Stomach smooth muscle (tissue), 2 donors: ENCODE measurements around the gene AP2B1.

Source experiments
- H3K27ac ChIP-seq: one replicate; pipeline ENCODE4 v1.7.0; 2013; ENCODE audit warnings: mild to moderate bottlenecking, low read length, inconsistent platforms
- H3K27me3 ChIP-seq, 2 donors: one replicate each; pipeline ENCODE4 v1.7.0; 2013; ENCODE audit warnings: low read length in 2 of 2; ENCODE audit not compliant: insufficient read depth in 2 of 2, control insufficient read depth in 1 of 2
- H3K36me3 ChIP-seq, 2 donors: one replicate each; pipeline ENCODE4 v1.7.0; 2013; ENCODE audit warnings: low read length in 2 of 2; ENCODE audit not compliant: control insufficient read depth in 2 of 2, insufficient read depth in 2 of 2
- H3K4me1 ChIP-seq: one replicate; pipeline ENCODE4 v1.7.0; 2013; ENCODE audit warnings: low read length; ENCODE audit not compliant: control insufficient read depth, insufficient read depth
- H3K4me3 ChIP-seq, 2 donors: one replicate each; pipeline ENCODE4 v1.7.0; 2013; ENCODE audit warnings: low read length in 2 of 2
- H3K9ac ChIP-seq, 2 donors: one replicate each; pipeline ENCODE4 v1.7.0; 2013; ENCODE audit warnings: low read length in 2 of 2, mild to moderate bottlenecking in 1 of 2
- H3K9me3 ChIP-seq, 2 donors: one replicate each; pipeline ENCODE4 v1.7.0; 2013; ENCODE audit warnings: low read length in 2 of 2; ENCODE audit not compliant: control insufficient read depth in 2 of 2
- donor health status: healthy.
- donor health status: Pancreatic carcinoma.

Gene AP2B1

DNA sequence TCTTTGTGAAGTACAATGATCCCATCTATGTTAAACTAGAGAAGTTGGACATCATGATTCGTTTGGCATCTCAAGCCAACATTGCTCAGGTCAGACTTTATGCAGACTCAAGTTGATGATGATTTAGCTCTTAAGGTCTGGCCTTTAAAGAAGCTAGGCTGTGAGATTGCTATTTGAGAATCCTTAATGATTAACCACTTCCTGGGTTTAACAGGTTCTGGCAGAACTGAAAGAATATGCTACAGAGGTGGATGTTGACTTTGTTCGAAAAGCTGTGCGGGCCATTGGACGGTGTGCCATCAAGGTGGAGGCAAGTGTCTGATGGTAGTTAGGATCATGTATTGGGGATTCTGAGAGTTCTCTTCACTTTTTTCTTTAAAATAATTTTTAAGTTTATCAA, 40.3 kb downstream of the AP2B1 start:
- H3K9me3 ChIP-seq, result no peaks in the 10 kb centered on the region
- no peaks in the 10 kb centered on the region for H3K4me1 ChIP-seq
- no peak overlapping the region for H3K27ac ChIP-seq
- no peak overlapping the region for H3K4me3 ChIP-seq
- no peaks in the 10 kb centered on the region for H3K27me3 ChIP-seq
- peaks cover 18 to 37% of the 10 kb centered on the region in 2 donors for H3K36me3 ChIP-seq
- no peak overlapping the region for H3K9ac ChIP-seq

DNA sequence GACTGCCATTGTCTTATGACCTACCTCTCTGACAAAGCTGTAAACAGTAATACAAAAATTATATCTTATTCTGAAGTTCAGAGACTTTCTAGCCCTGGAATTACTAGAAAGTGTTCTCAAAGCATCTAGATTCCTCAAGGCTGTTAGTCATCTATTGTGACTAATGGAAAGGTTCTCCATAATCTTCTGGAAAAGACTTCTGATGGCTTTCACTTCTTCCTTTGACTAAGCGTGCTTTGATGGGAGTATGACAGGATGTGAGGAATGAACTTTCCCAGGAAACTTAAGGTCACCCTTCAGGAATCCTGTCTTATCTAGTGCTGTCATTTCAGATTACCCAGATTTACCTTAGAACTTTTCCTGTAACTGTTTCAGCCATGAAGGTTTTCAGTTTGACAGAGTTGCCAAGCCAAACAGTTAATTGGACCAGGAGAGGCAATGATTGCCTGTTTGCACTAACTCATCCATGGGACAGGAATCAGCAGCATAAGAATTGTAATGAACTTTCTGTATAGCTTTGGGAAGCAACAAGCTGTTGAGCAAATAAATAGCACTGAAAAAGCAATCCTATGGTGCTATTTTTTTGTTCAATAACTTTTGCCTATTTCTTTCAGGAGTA, 43.5 kb downstream of the AP2B1 start:
- Histone ChIP-seq H3K9ac (no peak overlapping the region), H3K4me1 (no peaks in the 10 kb centered on the region), H3K9me3 (no peaks in the 10 kb centered on the region), H3K27ac (no peak overlapping the region), H3K4me3 (no peak overlapping the region), H3K36me3 (peaks cover 10 to 38% of the 10 kb centered on the region in 2 donors), H3K27me3 (no peaks in the 10 kb centered on the region)

DNA sequence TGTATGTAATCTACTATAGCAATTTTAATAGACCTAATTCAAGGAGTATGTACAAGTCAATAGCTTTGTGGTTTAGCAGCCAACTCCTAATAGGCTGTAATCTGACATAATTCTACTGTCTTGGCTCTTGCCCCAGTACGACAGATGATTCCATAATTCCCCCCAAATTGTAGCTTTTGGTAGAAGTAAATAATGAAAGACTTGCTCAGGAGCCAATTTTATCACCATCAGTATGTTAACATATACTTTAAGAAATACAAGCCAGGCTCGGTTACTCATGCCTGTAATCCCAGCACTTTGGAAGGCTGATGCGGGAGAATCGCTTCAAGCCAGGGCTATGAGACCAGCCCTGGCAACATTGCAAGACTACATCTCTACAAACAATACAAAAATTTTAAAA, 53.9 kb downstream of the AP2B1 start:
- Histone ChIP-seq H3K27ac (no peak overlapping the region), H3K36me3 (peaks cover 32 to 44% of the 10 kb centered on the region in 2 donors), H3K27me3 (no peaks in the 10 kb centered on the region), H3K4me1 (no peaks in the 10 kb centered on the region), H3K9me3 (no peaks in the 10 kb centered on the region), H3K9ac (no peak overlapping the region), H3K4me3 (no peak overlapping the region)

DNA sequence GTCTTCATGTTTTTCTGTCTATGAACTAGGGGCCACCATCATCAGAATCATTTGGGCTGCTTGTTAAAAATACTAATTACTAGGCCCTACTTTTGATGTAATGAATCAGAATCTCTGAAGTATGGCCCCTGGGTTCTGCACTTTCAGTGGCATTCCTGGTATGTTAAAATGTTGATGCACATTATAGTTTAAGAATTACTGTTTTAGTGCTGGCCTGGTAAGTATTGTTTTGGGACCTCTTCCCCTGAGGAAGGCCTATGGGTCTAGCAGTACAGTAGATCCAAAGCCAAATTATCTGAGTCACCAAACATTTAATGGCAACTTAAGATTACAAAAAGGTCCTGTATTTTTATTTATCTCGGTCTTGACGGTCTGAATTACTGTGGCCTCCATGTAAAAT, 58.8 kb downstream of the AP2B1 start:
- no peak overlapping the region for H3K4me3 ChIP-seq
- no peaks in the 10 kb centered on the region for H3K9me3 ChIP-seq
- peaks cover 15 to 29% of the 10 kb centered on the region in 2 donors for H3K36me3 ChIP-seq
- H3K27ac ChIP-seq, result no peak overlapping the region
- H3K4me1 ChIP-seq, result no peaks in the 10 kb centered on the region
- no peaks in the 10 kb centered on the region for H3K27me3 ChIP-seq
- no peak overlapping the region for H3K9ac ChIP-seq

DNA sequence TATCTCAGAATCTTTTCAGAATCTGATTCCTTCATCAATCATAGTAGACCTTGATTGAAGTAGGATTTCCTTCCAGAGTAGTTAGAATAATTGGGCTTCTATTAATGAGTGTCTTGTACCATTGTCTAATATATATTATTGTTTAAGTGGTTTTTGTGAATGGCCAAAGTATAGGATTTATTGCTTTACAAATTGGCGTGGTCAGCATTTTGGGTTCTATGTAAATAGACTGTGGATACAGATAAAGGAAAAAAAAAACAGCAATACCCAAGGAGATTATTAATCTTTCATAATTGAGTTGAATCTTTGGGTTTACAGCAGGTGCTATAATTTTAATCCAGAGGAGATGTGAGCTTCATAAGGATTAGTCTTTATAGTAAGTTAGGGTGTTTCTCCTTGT, 64.3 kb downstream of the AP2B1 start:
- Histone ChIP-seq H3K27me3 (no peaks in the 10 kb centered on the region), H3K36me3 (peaks cover 9 to 11% of the 10 kb centered on the region in 2 donors), H3K9me3 (no peaks in the 10 kb centered on the region), H3K4me3 (no peak overlapping the region), H3K4me1 (no peaks in the 10 kb centered on the region), H3K9ac (no peak overlapping the region), H3K27ac (no peak overlapping the region)

DNA sequence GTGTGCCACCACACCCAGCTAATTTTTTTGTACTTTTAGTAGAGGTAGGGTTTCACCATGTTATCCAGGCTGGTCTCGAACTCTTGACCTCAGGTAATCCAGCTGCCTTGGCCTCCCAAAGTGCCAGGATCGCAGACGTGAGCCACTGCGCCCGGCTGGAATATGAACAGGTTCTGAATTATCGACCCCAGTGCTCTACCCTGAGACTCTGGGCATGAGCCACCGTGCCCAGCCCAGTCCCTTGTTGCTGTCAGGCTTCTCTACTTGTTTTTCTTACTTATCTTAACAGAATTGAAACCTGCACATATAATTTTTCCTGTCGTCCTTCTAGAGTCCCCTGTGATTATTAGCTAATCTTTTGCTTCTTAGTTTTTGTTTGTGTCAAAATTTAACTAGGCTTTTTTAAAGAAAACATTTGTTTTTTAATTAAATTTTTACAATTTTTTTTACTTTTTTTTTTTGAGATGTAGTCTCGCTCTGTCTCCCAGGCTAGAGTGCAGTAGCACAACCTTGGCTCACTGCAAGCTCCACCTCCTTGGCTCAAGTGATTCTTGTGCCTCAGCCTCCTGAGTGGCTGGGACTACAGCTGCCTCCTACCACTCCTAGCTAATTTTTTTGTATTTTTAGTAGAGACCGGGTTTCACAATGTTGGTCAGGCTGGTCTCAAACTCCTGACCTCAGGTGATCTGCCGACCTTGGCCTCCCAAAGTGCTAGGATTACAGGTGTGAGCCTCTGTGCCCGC, 66.7 kb downstream of the AP2B1 start:
- Histone ChIP-seq H3K36me3 (peaks cover 14 to 17% of the 10 kb centered on the region in 2 donors), H3K27ac (no peak overlapping the region), H3K9me3 (no peaks in the 10 kb centered on the region), H3K4me3 (no peak overlapping the region), H3K27me3 (no peaks in the 10 kb centered on the region), H3K9ac (no peak overlapping the region), H3K4me1 (no peaks in the 10 kb centered on the region)

DNA sequence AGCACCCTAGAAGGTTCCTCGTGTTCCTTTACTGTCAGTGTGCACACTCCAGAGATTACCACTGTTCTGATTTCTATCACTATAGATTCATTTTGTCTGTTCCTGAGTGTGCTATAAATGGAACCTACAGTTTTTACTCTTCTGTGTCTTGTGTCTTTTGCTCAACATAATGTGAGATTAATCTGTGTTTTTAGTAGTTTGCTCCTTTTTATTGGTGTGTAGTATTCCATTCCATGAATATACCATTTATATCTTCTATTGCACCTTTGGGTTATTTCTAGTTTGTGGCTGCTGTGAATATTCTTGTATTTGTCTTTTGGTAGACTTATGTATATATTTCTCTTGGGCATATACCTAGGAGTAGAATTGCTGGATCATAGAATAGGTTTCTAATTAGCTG, 68.2 kb downstream of the AP2B1 start:
- no peak overlapping the region for H3K9ac ChIP-seq
- peaks cover 15 to 16% of the 10 kb centered on the region in 2 donors for H3K36me3 ChIP-seq
- no peaks in the 10 kb centered on the region for H3K4me1 ChIP-seq
- no peaks in the 10 kb centered on the region for H3K9me3 ChIP-seq
- H3K27me3 ChIP-seq, result no peaks in the 10 kb centered on the region
- no peak overlapping the region for H3K4me3 ChIP-seq
- no peak overlapping the region for H3K27ac ChIP-seq

DNA sequence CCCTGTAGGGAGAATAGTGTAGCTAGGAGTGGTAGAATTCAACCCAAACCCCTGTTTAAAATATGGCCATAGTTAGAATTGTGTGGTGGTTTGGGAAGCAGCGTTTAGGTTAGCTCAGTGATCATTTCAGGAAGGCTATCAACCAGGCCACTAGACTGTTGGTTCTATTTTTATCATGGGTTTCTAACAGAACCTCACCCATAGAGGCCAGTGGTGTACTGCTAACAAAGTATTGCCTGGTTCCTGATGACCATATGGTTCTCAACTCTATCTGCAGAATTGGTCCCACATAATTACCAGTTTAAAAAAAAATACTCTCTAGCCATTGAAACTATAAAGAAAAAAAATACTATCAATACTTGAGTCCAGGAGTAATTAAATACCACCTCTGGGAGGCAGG, 73.8 kb downstream of the AP2B1 start:
- no peaks in the 10 kb centered on the region for H3K4me1 ChIP-seq

DNA sequence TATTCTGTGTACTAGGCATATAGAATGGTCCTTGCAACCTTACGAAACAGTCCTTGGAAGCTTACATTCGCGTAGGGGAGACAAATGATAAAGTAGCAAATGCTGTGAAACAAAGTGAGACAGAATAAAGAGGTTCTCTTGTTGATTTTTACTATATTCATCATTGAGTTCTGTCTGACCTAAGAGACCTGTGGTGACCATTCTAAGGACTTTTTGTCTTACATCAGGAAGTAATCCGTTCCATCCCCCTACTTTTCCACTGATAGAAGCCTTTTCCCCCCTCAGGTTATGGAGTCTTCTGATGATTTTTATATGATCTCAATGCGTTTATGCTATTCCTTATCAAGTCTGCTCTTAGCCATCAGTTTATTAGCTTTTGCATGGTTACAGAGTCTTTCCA, 77.6 kb downstream of the AP2B1 start:
- Histone ChIP-seq H3K4me1 (no peaks in the 10 kb centered on the region), H3K36me3 (peaks cover 9 to 12% of the 10 kb centered on the region in 2 donors), H3K27ac (no peak overlapping the region), H3K9me3 (no peaks in the 10 kb centered on the region), H3K4me3 (no peak overlapping the region), H3K9ac (no peak overlapping the region), H3K27me3 (no peaks in the 10 kb centered on the region)

More for the DNA sequence above, 73.8 kb downstream of the AP2B1 start:
- Histone ChIP-seq H3K36me3 (peaks cover 10 to 16% of the 10 kb centered on the region in 2 donors), H3K4me3 (no peak overlapping the region), H3K27me3 (no peaks in the 10 kb centered on the region), H3K9me3 (no peaks in the 10 kb centered on the region), H3K27ac (no peak overlapping the region), H3K9ac (no peak overlapping the region)

DNA sequence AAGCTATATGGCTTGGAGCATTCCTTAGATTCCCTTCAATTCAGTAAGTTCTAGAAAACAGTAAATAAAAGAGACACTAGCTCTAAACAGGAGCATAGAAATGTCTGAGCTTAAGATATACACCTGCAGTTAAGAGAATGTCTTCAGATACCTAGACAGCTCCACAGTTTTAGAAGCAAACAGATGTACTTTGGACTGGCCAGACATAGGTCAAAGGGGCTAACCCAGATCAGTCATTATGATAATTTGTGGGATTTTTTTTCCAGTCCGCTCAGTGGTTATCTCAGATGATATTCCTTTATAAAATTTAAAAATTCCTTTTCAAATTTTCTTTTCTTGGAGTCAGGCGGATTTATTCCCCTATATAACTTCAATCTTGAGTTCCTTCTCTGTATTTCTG, 78.5 kb downstream of the AP2B1 start:
- H3K27ac ChIP-seq, result no peak overlapping the region
- H3K9ac ChIP-seq, result no peak overlapping the region
- H3K27me3 ChIP-seq, result no peaks in the 10 kb centered on the region
- no peaks in the 10 kb centered on the region for H3K9me3 ChIP-seq
- H3K36me3 ChIP-seq, result peaks cover 6 to 14% of the 10 kb centered on the region in 2 donors
- H3K4me3 ChIP-seq, result no peak overlapping the region
- no peaks in the 10 kb centered on the region for H3K4me1 ChIP-seq

DNA sequence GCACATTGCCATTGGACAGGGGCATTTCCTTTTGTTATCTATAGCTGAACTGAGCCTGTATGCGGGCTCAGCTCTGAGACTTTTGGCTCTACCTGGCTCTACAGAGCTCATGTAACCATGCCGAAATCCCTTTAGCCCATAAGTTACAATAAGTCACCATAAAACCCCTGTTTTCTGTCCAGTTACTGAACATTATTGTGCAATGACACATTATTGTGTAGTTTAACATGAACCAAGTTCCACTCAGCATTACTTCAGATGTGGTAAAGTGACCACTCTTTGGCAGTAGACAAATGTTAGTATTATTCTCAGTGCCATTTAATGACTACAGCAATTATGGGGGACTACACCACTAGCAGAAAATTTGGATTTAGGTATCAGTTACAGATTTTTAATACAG, 78.9 kb downstream of the AP2B1 start:
- H3K27ac ChIP-seq, result no peak overlapping the region
- no peak overlapping the region for H3K4me3 ChIP-seq
- H3K4me1 ChIP-seq, result no peaks in the 10 kb centered on the region
- peaks cover 10 to 18% of the 10 kb centered on the region in 2 donors for H3K36me3 ChIP-seq
- no peak overlapping the region for H3K9ac ChIP-seq
- no peaks in the 10 kb centered on the region for H3K27me3 ChIP-seq
- H3K9me3 ChIP-seq, result no peaks in the 10 kb centered on the region
